ENCODE measurements around the gene FLNC.

FLNC gene

GRCh38 chr7:128893251-128894100 lies 63.3 kb downstream of the FLNC start:
- Mint-ChIP-seq H3K36me3 (ENCODE audit: low read depth) (peaks cover 27% of the 10 kb centered on the region), H3K4me1 (no peaks in the 10 kb centered on the region), H3K9me3 (peaks cover 3% of the 10 kb centered on the region), H3K27me3 (ENCODE audit: low read depth) (peaks cover 8% of the 10 kb centered on the region), H3K4me3 (no peak overlapping the region), H3K27ac (no peak overlapping the region)
- TF ChIP-seq, protein P1, sequence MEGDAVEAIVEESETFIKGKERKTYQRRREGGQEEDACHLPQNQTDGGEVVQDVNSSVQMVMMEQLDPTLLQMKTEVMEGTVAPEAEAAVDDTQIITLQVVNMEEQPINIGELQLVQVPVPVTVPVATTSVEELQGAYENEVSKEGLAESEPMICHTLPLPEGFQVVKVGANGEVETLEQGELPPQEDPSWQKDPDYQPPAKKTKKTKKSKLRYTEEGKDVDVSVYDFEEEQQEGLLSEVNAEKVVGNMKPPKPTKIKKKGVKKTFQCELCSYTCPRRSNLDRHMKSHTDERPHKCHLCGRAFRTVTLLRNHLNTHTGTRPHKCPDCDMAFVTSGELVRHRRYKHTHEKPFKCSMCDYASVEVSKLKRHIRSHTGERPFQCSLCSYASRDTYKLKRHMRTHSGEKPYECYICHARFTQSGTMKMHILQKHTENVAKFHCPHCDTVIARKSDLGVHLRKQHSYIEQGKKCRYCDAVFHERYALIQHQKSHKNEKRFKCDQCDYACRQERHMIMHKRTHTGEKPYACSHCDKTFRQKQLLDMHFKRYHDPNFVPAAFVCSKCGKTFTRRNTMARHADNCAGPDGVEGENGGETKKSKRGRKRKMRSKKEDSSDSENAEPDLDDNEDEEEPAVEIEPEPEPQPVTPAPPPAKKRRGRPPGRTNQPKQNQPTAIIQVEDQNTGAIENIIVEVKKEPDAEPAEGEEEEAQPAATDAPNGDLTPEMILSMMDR (IDR thresholded peaks at IDR 0.05; ENCODE audit: unreplicated experiment in 3 of 3), result no peak

DNA sequence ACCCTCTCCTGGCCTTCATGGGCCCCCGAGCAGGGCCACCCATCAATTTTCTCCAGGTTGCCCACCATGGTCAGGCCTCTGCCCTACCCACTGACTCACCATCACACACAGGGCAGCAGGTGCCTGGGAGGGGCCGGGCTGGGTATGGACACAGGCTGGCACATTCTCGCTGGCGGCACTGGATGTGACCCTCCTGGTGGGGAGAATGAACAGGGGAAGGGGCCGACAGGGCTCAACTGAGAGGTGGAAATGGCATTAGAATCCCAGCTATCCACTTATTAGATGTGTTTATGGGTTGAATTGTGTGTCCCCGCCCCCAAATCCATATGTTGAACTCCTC lies 63.9 kb downstream of the FLNC start:
- TF ChIP-seq, protein P1 (IDR thresholded peaks at IDR 0.05; ENCODE audit: unreplicated experiment in 3 of 3), result no peak
- Mint-ChIP-seq H3K4me3 (no peak overlapping the region), H3K9me3 (peaks cover 4% of the 10 kb centered on the region), H3K27ac (no peak overlapping the region), H3K27me3 (ENCODE audit: low read depth) (peaks cover 8% of the 10 kb centered on the region), H3K4me1 (no peaks in the 10 kb centered on the region), H3K36me3 (ENCODE audit: low read depth) (peaks cover 31% of the 10 kb centered on the region)

DNA sequence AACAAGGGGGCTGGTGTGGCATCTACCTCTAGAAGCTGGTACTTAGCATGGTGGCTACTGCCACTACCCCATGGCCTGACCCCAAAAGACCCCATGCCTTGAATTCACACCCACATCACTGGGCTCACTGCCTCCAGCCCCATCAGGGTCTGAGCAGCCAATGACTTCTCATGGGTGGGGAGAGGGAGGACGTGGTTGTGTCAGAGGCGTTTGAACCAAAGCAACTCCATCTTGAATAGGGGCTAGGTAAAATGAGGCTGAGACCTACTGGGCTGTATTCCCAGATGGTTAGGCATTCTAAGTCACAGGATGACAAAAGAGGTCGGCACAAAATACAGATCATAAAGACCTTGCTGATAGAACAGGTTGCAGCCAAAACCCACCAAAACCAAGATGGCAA lies 65.1 kb downstream of the FLNC start:
- H3K4me3 Mint-ChIP-seq, result no peak overlapping the region
- no peaks in the 10 kb centered on the region for H3K27me3 Mint-ChIP-seq (ENCODE audit: low read depth)
- no peaks in the 10 kb centered on the region for H3K4me1 Mint-ChIP-seq
- TF ChIP-seq, protein P1 (IDR thresholded peaks at IDR 0.05; ENCODE audit: unreplicated experiment in 3 of 3), result no peak
- H3K36me3 Mint-ChIP-seq (ENCODE audit: low read depth), result peaks cover 39% of the 10 kb centered on the region
- no peak overlapping the region for H3K27ac Mint-ChIP-seq
- H3K9me3 Mint-ChIP-seq, result peaks cover 6% of the 10 kb centered on the region

DNA sequence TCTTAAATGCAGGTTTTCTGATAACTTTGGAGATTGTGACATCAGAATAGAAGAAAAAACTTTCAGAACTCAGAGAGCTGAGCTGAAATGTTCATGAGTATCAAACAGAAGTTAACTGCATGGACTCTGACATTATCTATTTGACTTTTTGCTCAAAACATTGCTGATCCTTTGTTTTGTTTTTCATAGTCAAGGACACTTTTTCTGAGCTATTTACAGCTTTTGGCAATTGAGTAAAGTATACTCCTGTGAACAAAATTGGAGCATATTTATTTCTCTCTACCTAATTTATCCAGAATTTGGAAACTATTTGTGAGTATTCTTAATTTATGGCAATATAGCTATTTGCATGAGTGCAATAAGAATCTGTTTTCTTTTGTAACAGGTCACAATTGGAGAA lies 69.2 kb downstream of the FLNC start:
- Mint-ChIP-seq H3K4me1 (no peaks in the 10 kb centered on the region), H3K4me3 (no peak overlapping the region)

DNA sequence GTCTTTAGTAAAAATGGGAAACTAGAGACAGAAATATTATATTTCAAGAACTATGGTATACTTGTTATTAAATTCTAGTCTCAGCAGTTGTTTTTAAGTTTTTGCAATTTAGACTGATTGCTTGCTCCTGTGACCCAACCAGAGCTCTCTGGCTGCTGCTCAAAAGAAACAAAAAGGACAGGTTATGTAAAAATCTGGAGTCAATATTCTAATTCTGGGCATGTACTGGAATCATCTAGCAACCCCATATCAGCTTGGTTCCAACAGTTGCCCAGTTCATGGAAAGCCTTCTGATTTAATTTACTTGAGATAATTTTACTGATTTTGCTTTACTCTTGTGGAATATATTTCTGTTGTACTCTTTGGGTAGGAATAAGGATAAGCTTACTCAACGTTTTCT lies 70.0 kb downstream of the FLNC start:
- no peak overlapping the region for H3K27ac Mint-ChIP-seq
- no peak overlapping the region for H3K4me3 Mint-ChIP-seq
- H3K27me3 Mint-ChIP-seq (ENCODE audit: low read depth), result peaks cover 2% of the 10 kb centered on the region
- no peaks in the 10 kb centered on the region for H3K4me1 Mint-ChIP-seq
- H3K36me3 Mint-ChIP-seq (ENCODE audit: low read depth), result peaks cover 78% of the 10 kb centered on the region
- H3K9me3 Mint-ChIP-seq, result peaks cover 15% of the 10 kb centered on the region
- TF ChIP-seq, protein P1 (IDR thresholded peaks at IDR 0.05; ENCODE audit: unreplicated experiment in 3 of 3), result no peak

More for the DNA sequence above, 69.2 kb downstream of the FLNC start:
- Mint-ChIP-seq H3K9me3 (peaks cover 15% of the 10 kb centered on the region), H3K27me3 (ENCODE audit: low read depth) (no peaks in the 10 kb centered on the region), H3K36me3 (ENCODE audit: low read depth) (peaks cover 69% of the 10 kb centered on the region), H3K27ac (no peak overlapping the region)
- TF ChIP-seq, protein P1 (IDR thresholded peaks at IDR 0.05; ENCODE audit: unreplicated experiment in 3 of 3), result no peak
